ENCODE measurements around the gene IFT52. TPM values are rescaled to one million over a fixed set of nuclear protein-coding genes. Genes with fewer than 3 reads are reported as not detected.

Gene IFT52
- total RNA-seq, 1 donor from 2014 or later = 20.4 TPM

GRCh38 chr20:43568706-43569105 is 22.0 kb upstream of the IFT52 start:
- intact Hi-C loops (cut with DNase I) = no loop called here
- Histone ChIP-seq H3K9me3 (no peaks in the 10 kb centered on the region), H3K36me3 (no peaks in the 10 kb centered on the region)

GRCh38 chr20:43569282-43569681 is 21.5 kb upstream of the IFT52 start:
- DNase-seq = no peak
- H3K4me3 ChIP-seq = no peak overlapping the region
- TF ChIP-seq CTCF (IDR thresholded peaks at IDR 0.05) = no peak
- H3K27ac ChIP-seq = no peak overlapping the region
- intact Hi-C loops (cut with DNase I) = no loop called here
- no peaks in the 10 kb centered on the region for H3K9me3 ChIP-seq
- no peak for ATAC-seq
- H3K36me3 ChIP-seq = no peaks in the 10 kb centered on the region
- H3K4me1 ChIP-seq = no peaks in the 10 kb centered on the region
- H3K27me3 ChIP-seq = no peaks in the 10 kb centered on the region

More at GRCh38 chr20:43568706-43569105, 22.0 kb upstream of the IFT52 start:
- no peak for DNase-seq
- ATAC-seq = no peak
- TF ChIP-seq CTCF (IDR thresholded peaks at IDR 0.05) = no peak
- H3K27ac ChIP-seq = no peak overlapping the region
- no peak overlapping the region for H3K4me3 ChIP-seq
- H3K27me3 ChIP-seq = no peaks in the 10 kb centered on the region
- no peaks in the 10 kb centered on the region for H3K4me1 ChIP-seq

- Histone ChIP-seq H3K4me3 (no peak overlapping the region), H3K9me3 (no peaks in the 10 kb centered on the region), H3K27ac (no peak overlapping the region), H3K27me3 (no peaks in the 10 kb centered on the region), H3K4me1 (no peaks in the 10 kb centered on the region), H3K36me3 (no peaks in the 10 kb centered on the region)
- intact Hi-C loops (cut with DNase I) = no loop called here
- DNase-seq (no peak), ATAC-seq (no peak)
- no peak for TF ChIP-seq CTCF (IDR thresholded peaks at IDR 0.05)
Observed at GRCh38 chr20:43570496-43570895, 20.2 kb upstream of the IFT52 start.

GRCh38 chr20:43571310-43571709 is 19.4 kb upstream of the IFT52 start:
- Histone ChIP-seq H3K27ac (no peak overlapping the region), H3K27me3 (no peaks in the 10 kb centered on the region), H3K4me3 (no peak overlapping the region), H3K9me3 (no peaks in the 10 kb centered on the region), H3K4me1 (no peaks in the 10 kb centered on the region), H3K36me3 (no peaks in the 10 kb centered on the region)
- ATAC-seq = no peak
- intact Hi-C loops (cut with DNase I) = no loop called here
- DNase-seq = no peak
- TF ChIP-seq CTCF (IDR thresholded peaks at IDR 0.05) = no peak

- Histone ChIP-seq H3K36me3 (no peaks in the 10 kb centered on the region), H3K27ac (no peak overlapping the region), H3K4me3 (no peak overlapping the region), H3K27me3 (no peaks in the 10 kb centered on the region), H3K9me3 (no peaks in the 10 kb centered on the region), H3K4me1 (no peaks in the 10 kb centered on the region)
- DNase-seq (no peak), ATAC-seq (no peak)
- intact Hi-C loops (cut with DNase I) = no loop called here
- no peak for TF ChIP-seq CTCF (IDR thresholded peaks at IDR 0.05)
Observed at GRCh38 chr20:43571771-43572170, 19.0 kb upstream of the IFT52 start.

- ATAC-seq = no peak
- no peaks in the 10 kb centered on the region for H3K9me3 ChIP-seq
- no peak for DNase-seq
- H3K4me3 ChIP-seq = no peak overlapping the region
- no peaks in the 10 kb centered on the region for H3K4me1 ChIP-seq
- no peak for TF ChIP-seq CTCF (IDR thresholded peaks at IDR 0.05)
- H3K27me3 ChIP-seq = no peaks in the 10 kb centered on the region
- H3K27ac ChIP-seq = no peak overlapping the region
- intact Hi-C loops (cut with DNase I) = no loop called here
- H3K36me3 ChIP-seq = no peaks in the 10 kb centered on the region
Observed at GRCh38 chr20:43572891-43573290, 17.8 kb upstream of the IFT52 start.
